Heart left ventricle (tissue), 16 donors: Measurements from ENCODE around the gene C16orf46. TPM values are rescaled to one million over a fixed set of nuclear protein-coding genes. Genes with fewer than 3 reads are reported as not detected.

Experiments
- ATAC-seq, 4 donors: fragments of 200-7000 bp; cut with Tn5 transposase; one replicate each; pipeline ENCODE4 v1.9.1; 2020 to 2022; ENCODE audit warnings: moderate library complexity in 4 of 4, mild to moderate bottlenecking in 3 of 4, moderate number of reproducible peaks in 1 of 4
- DNase-seq, 5 donors: peaks; one replicate each; pipeline ENCODE4 v3.0.0-alpha.2; 2020
- H3K27ac ChIP-seq, 12 donors: fragments of 200-600 bp; sonication (generic) in 4 of 12; one replicate each; pipeline versions ENCODE4 v1.5.0 to v1.8.0; 2016 to 2022; ENCODE audit warnings: mild to moderate bottlenecking in 2 of 12
- H3K27me3 ChIP-seq, 9 donors: fragments of 200-600 bp; sonication (generic) in 2 of 9; one replicate each; pipeline versions ENCODE4 v1.5.1 to v1.8.0; 2016 to 2022; ENCODE audit warnings: mild to moderate bottlenecking in 3 of 9
- H3K36me3 ChIP-seq, 9 donors: fragments of 200-600 bp; sonication (generic) in 2 of 9; one replicate each; pipeline versions ENCODE4 v1.5.0 to v1.8.0; 2018 to 2022; ENCODE audit warnings: mild to moderate bottlenecking in 2 of 9
- H3K4me1 ChIP-seq, 12 donors: fragments of 200-600 bp; sonication (generic) in 4 of 12; one replicate each; pipeline versions ENCODE4 v1.5.0 to v1.8.0; 2016 to 2022; ENCODE audit warnings: mild to moderate bottlenecking in 3 of 12
- H3K4me3 ChIP-seq, 12 donors: fragments of 200-600 bp; sonication (generic) in 4 of 12; one replicate each; pipeline versions ENCODE4 v1.5.0 to v1.8.0; 2017 to 2022; ENCODE audit warnings: mild to moderate bottlenecking in 9 of 12, moderate library complexity in 4 of 12
- H3K9me3 ChIP-seq, 12 donors: fragments of 200-600 bp; sonication (generic) in 4 of 12; one replicate each; pipeline versions ENCODE4 v1.5.0 to v1.8.0; 2016 to 2022; ENCODE audit warnings: mild to moderate bottlenecking in 1 of 12
- CTCF ChIP-seq, 12 donors: fragments of 200-600 bp; sonication (generic) in 4 of 12; IDR thresholded peaks; one replicate each; pipeline versions ENCODE4 v1.5.0 to v1.8.0; 2018 to 2022; ENCODE audit warnings: antibody characterized with exemption in 12 of 12, mild to moderate bottlenecking in 5 of 12
- POLR2A ChIP-seq, 2 donors: fragments of 450-650 bp; IDR thresholded peaks; one replicate each; pipeline ENCODE4 v1.6.1; 2017; ENCODE audit warnings: antibody characterized with exemption in 2 of 2, mild to moderate bottlenecking in 2 of 2, moderate library complexity in 2 of 2
- WGBS, 4 donors: extraction: QIAGEN DNeasy Blood & Tissue Kit in 2 of 4; methylation state at CpG; one replicate each; pipeline versions ENCODE4 v1.1.5 to v1.1.7; 2013 to 2018; 5-methylcytosine and 5-hydroxymethylcytosine counted together
- intact Hi-C, 10 donors: fragments of 100-400 bp; cut with DNase I; formaldehyde crosslinking; loops; one replicate each; pipeline versions ENCODE4 v1.11.1 to v1.14.2; 2022
- polyA plus RNA-seq, 2 donors: library from polyadenylated mRNA; stranded (reverse); fragments of 200-250 nt; gene quantifications; one replicate each; pipeline ENCODE4 v1.2.3, GENCODE V29; 2013
- total RNA-seq, 9 donors: library from RNA; depleted of rRNA in 2 of 9; stranded (reverse); fragments of >200 nt in 2 of 9; fragmentation: NEBNext Ultra II Directional in 3 of 9; extraction: Animal tissue kit (Norgen Biotek cat#: 25700) in 3 of 9; gene quantifications; one replicate each; pipeline versions ENCODE4 v1.1.0 to v1.2.4, GENCODE V29; 2016 to 2023
- donor health status: ischemic (EF 13 %, LVEDD 7.1; RV severe dilation, severe dysfunction).
- donor health status: healthy with polysubstance abuse.
- donor health status: DM: no; HTN: yes; CAD: no.
- donor health status: DM: no; HTN: no; CAD: no.
- donor health status: ischemic (EF 25% LVEDD 6.9; RV normal size, moderate dysfunction).
- donor health status: ischemic (EF 25% LVEDD 5.7; RV mildly dilated, moderate dysfunction).
- donor health status: healthy.
- donor health status: DM: yes; HTN: yes; CAD: no.
- donor health status: ischemic (EF 35%, LVEDD 5.7; RV mildly dilated, moderate dysfunction).
- donor health status: nonischemic (EF 11% LVEDD 7.7; RV severe dilation, severe dysfunction).
- donor health status: DM: yes; HTN: yes; CAD: no.
- donor health status: PGD.
- donor health status: ischemic (EF 29% LVEDD 5.4; RV normal size, mild dysfunction).
- donor health status: nonischemic (EF 23%, LVEDD 6.1; RV moderate dilation, normal function).

Gene C16orf46
- total and polyA plus RNA-seq, 11 donors: 0.34 to 1.7 (median 0.84) TPM; not detected in 3

GRCh38 chr16:81035975-81036750 lies 40.9 kb downstream of the C16orf46 start:
- intact Hi-C loops: loop anchor here (1.0 to 10.0 kb wide), 12 partner anchors 26 to 701 kb away; partner anchors contain the start of genes C16orf46 (in 8 of the 10), GCSH (in 2 of the 10), CENPN (in 1 of the 10) and GAN (in 1 of the 10)
- WGBS, 4 donors: 0 to 1% (median 0%) methylated on average over 23 to 80 of the region's 80 CpGs
- Histone ChIP-seq H3K9me3 (no peaks in the 10 kb centered on the region), H3K27me3 (no peaks in the 10 kb centered on the region), H3K4me1 (peaks cover 0 to 37% (median 24%) of the 10 kb centered on the region in 12 donors), H3K4me3 (peak overlapping the region; percentile 68 to 92 (median 80)), H3K36me3 (peaks cover 0 to 24% (median 4%) of the 10 kb centered on the region in 9 donors), H3K27ac (peak overlapping the region; percentile 46 to 85 (median 82))
- no peak for TF ChIP-seq POLR2A (IDR thresholded peaks at IDR 0.05)
- peak in 1 of 12 donors; percentile 20 for TF ChIP-seq CTCF (IDR thresholded peaks at IDR 0.05)
- ATAC-seq (peak in 2 of 4 donors; percentile 32 to 43), DNase-seq (peak; percentile 23 to 69 (median 31))

GRCh38 chr16:81035398-81035974 lies 41.6 kb downstream of the C16orf46 start, which contains the start of gene ATMIN:
Gene ATMIN (plus strand): TSS chr16:81035842. CDS start chr16:81035871, 29 bp downstream.
- H3K36me3 ChIP-seq: peaks cover 0 to 18% (median 0%) of the 10 kb centered on the region in 9 donors
- no peaks in the 10 kb centered on the region for H3K9me3 ChIP-seq
- intact Hi-C loops: loop anchor here (1.0 to 10.0 kb wide), 10 partner anchors 27 to 702 kb away; partner anchors contain the start of genes C16orf46 (in 7 of the 10), GCSH (in 2 of the 10), CENPN (in 1 of the 10) and GAN (in 1 of the 10)
- H3K4me3 ChIP-seq: peak within 1 kb of the TSS; percentile 68 to 92 (median 80)
- TF ChIP-seq POLR2A (IDR thresholded peaks at IDR 0.05) (peak in 1 of 2 donors; percentile 21), CTCF (IDR thresholded peaks at IDR 0.05) (peak; percentile 83 to 99 (median 96))
- H3K4me1 ChIP-seq: peaks cover 0 to 37% (median 24%) of the 10 kb centered on the region in 12 donors
- DNase-seq: peak; percentile 85 to 93 (median 89)
- peak; percentile 74 to 96 (median 93) for ATAC-seq
- 5 to 15% (median 6%) methylated on average over 22 to 54 of the region's 54 CpGs for WGBS, 4 donors
- H3K27ac ChIP-seq: peak within 1 kb of the TSS; percentile 46 to 85 (median 82)
- H3K27me3 ChIP-seq: no peaks in the 10 kb centered on the region

GRCh38 chr16:81029930-81030604 lies 47.0 kb downstream of the C16orf46 start:
- H3K27ac ChIP-seq: no peak overlapping the region
- H3K4me3 ChIP-seq: no peak overlapping the region
- H3K36me3 ChIP-seq: peaks cover 0 to 31% (median 6%) of the 10 kb centered on the region in 9 donors
- H3K27me3 ChIP-seq: no peaks in the 10 kb centered on the region
- no peak for DNase-seq
- no peaks in the 10 kb centered on the region for H3K4me1 ChIP-seq
- no peak for TF ChIP-seq CTCF (IDR thresholded peaks at IDR 0.05)
- TF ChIP-seq POLR2A (IDR thresholded peaks at IDR 0.05): no peak
- no peak for ATAC-seq
- no peaks in the 10 kb centered on the region for H3K9me3 ChIP-seq
- 83 to 95% (median 94%) methylated on average over 11 of the region's 11 CpGs for WGBS, 4 donors
- intact Hi-C loops: loop anchor here in 6 of 10 donors (5.0 to 10.0 kb wide), 5 partner anchors 65 to 705 kb away; partner anchors contain the start of genes GAN (in 1 of the 6) and GCSH (in 1 of the 6)
